ENCODE data around the gene CD2BP2. TPM values are rescaled to one million over a fixed set of nuclear protein-coding genes. Genes with fewer than 3 reads are reported as not detected.

CD2BP2 gene
- total and polyA plus RNA-seq, 2 experiments from 2014 or later: 41.0 to 45.1 TPM

- Histone ChIP-seq H3K27me3 (no peaks in the 10 kb centered on the region), H3K9me3 (ENCODE audit: low read depth) (no peaks in the 10 kb centered on the region), H3K27ac (peak within 1 kb of the TSS; percentile 84), H2AFZ (peak within 1 kb of the TSS; percentile 1), H3K4me3 (peak within 1 kb of the TSS; percentile 85), H4K20me1 (ENCODE audit: insufficient read depth, poor library complexity, severe bottlenecking) (peaks cover 38% of the 10 kb centered on the region), H3K79me2 (peaks cover 42% of the 10 kb centered on the region), H3K4me1 (ENCODE audit: insufficient read depth) (peaks cover 12% of the 10 kb centered on the region), H3K4me2 (peak within 1 kb of the TSS; percentile 96), H3K36me3 (replicated peaks; ENCODE audit: insufficient read depth, low read depth) (no peaks in the 10 kb centered on the region), H3K9me2 (replicated peaks; ENCODE audit: insufficient read depth) (no peaks in the 10 kb centered on the region)
- TF ChIP-seq CTCF (IDR thresholded peaks at IDR 0.05; ENCODE audit: poor library complexity) (no peak), EZH2 (IDR thresholded peaks at IDR 0.05; ENCODE audit: borderline replicate concordance) (no peak), EZH2phosphoT487 (IDR thresholded peaks at IDR 0.05; ENCODE audit: low read depth, severe bottlenecking, unreplicated experiment) (no peak)
- DNase-seq (ENCODE audit: low spot score): peak; percentile 99
- WGBS (ENCODE audit: low lambda C conversion rate, missing lambda C conversion rate): 2% methylated on average over 38 of the region's 40 CpGs
Measured at GRCh38 chr16:30370456-30371247, 15.5 kb upstream of the CD2BP2 start, which contains the start of gene TBC1D10B. Gene TBC1D10B, minus strand, starts transcription at chr16:30370494. Its CDS starts 311 bp downstream, at chr16:30370183.

DNA sequence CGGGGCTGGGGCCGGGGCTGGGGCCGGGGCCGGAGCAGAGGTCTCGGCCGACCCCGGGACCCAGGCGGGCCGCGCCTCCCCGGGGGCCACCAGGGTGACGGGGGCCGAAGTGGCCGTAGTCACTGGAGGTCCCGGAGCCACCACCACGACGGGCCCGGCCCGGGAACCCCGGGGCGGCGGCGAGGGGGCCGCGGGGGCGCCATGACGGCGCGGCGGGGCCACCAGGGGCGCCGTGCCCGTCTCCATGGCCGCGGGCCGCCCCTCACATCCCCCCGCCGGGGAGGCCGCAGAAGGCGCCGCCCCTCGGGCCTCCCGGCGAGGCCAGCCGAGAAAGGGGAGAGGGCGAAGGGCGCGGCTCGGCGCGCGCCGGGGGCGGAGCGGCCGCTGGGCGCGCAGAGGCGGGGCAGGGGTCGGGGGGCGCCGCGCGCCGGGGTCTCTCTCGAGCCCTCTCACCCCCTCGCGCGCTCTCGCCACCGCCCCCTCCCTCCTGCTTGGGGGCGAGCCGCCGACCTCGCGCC, 14.9 kb upstream of the CD2BP2 start:
- H2AFZ ChIP-seq: no peak overlapping the region
- peak overlapping the region; percentile 96 for H3K4me2 ChIP-seq
- no peaks in the 10 kb centered on the region for H3K9me3 ChIP-seq (ENCODE audit: low read depth)
- WGBS (ENCODE audit: low lambda C conversion rate, missing lambda C conversion rate): 0% methylated on average over 5 of the region's 76 CpGs
- H3K79me2 ChIP-seq: peaks cover 49% of the 10 kb centered on the region
- H3K4me3 ChIP-seq: peak overlapping the region; percentile 85
- H3K9me2 ChIP-seq (replicated peaks; ENCODE audit: insufficient read depth): no peaks in the 10 kb centered on the region
- H3K27me3 ChIP-seq: no peaks in the 10 kb centered on the region
- TF ChIP-seq CTCF (IDR thresholded peaks at IDR 0.05; ENCODE audit: poor library complexity) (no peak), EZH2phosphoT487 (IDR thresholded peaks at IDR 0.05; ENCODE audit: low read depth, severe bottlenecking, unreplicated experiment) (no peak), EZH2 (IDR thresholded peaks at IDR 0.05; ENCODE audit: borderline replicate concordance) (no peak)
- DNase-seq (ENCODE audit: low spot score): no peak
- peaks cover 12% of the 10 kb centered on the region for H3K4me1 ChIP-seq (ENCODE audit: insufficient read depth)
- no peaks in the 10 kb centered on the region for H3K36me3 ChIP-seq (replicated peaks; ENCODE audit: insufficient read depth, low read depth)
- peak overlapping the region; percentile 68 for H3K27ac ChIP-seq
- peaks cover 44% of the 10 kb centered on the region for H4K20me1 ChIP-seq (ENCODE audit: insufficient read depth, poor library complexity, severe bottlenecking)

DNA sequence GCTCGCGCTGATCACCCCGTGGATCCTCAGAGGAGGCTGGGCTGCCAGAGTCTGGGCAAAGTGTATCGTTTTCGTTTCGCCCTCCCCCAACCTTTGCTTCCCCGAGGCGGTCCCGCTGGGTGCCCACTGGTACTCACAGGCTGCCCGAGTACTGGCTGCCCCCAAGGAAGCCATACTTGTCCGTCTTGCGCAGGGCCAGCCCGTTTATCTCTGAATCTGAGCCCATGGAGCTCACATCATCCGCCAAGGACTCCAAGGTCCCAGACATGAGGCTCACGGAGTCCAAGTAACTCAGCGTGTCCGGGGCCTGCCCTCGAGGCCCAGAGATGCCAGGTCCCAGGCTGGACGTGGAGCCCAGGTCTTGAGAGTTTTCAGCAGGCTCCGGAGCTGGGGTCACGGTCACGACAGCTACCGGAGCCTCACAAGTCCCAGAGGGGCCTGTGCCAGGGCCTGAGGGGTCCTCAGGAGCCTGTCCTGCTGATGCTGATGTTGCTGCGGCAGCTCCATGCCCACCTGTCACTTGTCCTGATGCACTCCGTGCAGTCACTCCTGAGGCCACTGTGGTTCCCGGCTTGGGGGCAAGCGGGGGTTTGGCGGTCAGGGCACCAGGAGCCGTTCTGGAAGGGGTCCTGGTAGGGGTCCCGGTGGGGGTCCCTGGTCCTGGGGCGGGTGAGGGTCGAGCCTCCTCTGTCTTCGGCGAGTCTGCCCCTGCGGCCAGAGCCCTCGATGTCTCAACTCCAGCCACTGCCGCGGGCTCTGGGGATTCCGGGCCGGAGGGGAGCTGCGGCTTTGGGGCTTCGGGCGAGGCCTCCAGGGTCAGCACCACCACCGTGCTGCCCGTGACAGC, 14.2 kb upstream of the CD2BP2 start:
- H3K4me1 ChIP-seq (ENCODE audit: insufficient read depth): peaks cover 12% of the 10 kb centered on the region
- peaks cover 56% of the 10 kb centered on the region for H3K79me2 ChIP-seq
- WGBS (ENCODE audit: low lambda C conversion rate, missing lambda C conversion rate): 14% methylated on average over 30 of the region's 45 CpGs
- peak overlapping the region; percentile 96 for H3K4me2 ChIP-seq
- no peaks in the 10 kb centered on the region for H3K36me3 ChIP-seq (replicated peaks; ENCODE audit: insufficient read depth, low read depth)
- peak overlapping the region; percentile 68 for H3K27ac ChIP-seq
- H3K27me3 ChIP-seq: no peaks in the 10 kb centered on the region
- no peaks in the 10 kb centered on the region for H3K9me3 ChIP-seq (ENCODE audit: low read depth)
- H3K9me2 ChIP-seq (replicated peaks; ENCODE audit: insufficient read depth): no peaks in the 10 kb centered on the region
- H3K4me3 ChIP-seq: peak overlapping the region; percentile 85
- H2AFZ ChIP-seq: no peak overlapping the region
- peak; percentile 39 for DNase-seq (ENCODE audit: low spot score)
- no peak for TF ChIP-seq CTCF (IDR thresholded peaks at IDR 0.05; ENCODE audit: poor library complexity)
- no peak for TF ChIP-seq EZH2phosphoT487 (IDR thresholded peaks at IDR 0.05; ENCODE audit: low read depth, severe bottlenecking, unreplicated experiment)
- TF ChIP-seq EZH2 (IDR thresholded peaks at IDR 0.05; ENCODE audit: borderline replicate concordance): no peak
- H4K20me1 ChIP-seq (ENCODE audit: insufficient read depth, poor library complexity, severe bottlenecking): peaks cover 47% of the 10 kb centered on the region
